Testis (tissue), 3 donors: ENCODE results near the gene GEMIN7. TPM values are rescaled to one million over a fixed set of nuclear protein-coding genes. Genes with fewer than 3 reads are reported as not detected.
"Not testable (repeated sequence)": the region's sequence is repeated elsewhere in the genome, so short reads cannot be mapped to it uniquely, and the experiment has no call there.

Experiments
- DNase-seq: peaks from one replicate; pipeline ENCODE4 v3.0.0-alpha.2; 2019
- H3K27ac ChIP-seq, 2 donors: fragments of 200-600 bp; sonication (generic); one replicate each; pipeline ENCODE4 v1.5.1; 2019
- H3K27me3 ChIP-seq: fragments of 200-600 bp; sonication (generic); one replicate; pipeline ENCODE4 v1.5.1; 2019
- H3K36me3 ChIP-seq: fragments of 200-600 bp; sonication (generic); one replicate; pipeline ENCODE4 v1.5.1; 2017; ENCODE audit warnings: low read depth; ENCODE audit errors: missing control alignments
- H3K4me1 ChIP-seq: fragments of 200-600 bp; sonication (generic); one replicate; pipeline ENCODE4 v1.5.1; 2019
- H3K4me3 ChIP-seq, 2 donors: fragments of 200-600 bp; sonication (generic); one replicate each; pipeline ENCODE4 v1.5.1; 2017 to 2019
- H3K9me3 ChIP-seq: fragments of 200-600 bp; sonication (generic); one replicate; pipeline ENCODE4 v1.5.1; 2017
- CTCF ChIP-seq, 3 experiments: fragments of 450-650 bp in 2 of 3; fragments of 200-600 bp in 1 of 3; sonication (generic) in 1 of 3; IDR thresholded peaks; one replicate each; pipeline ENCODE4 v1.5.1; 2016 to 2019; ENCODE audit warnings: antibody characterized with exemption in 3 of 3, mild to moderate bottlenecking in 2 of 3, moderate library complexity in 1 of 3
- POLR2A ChIP-seq: fragments of 450-650 bp; IDR thresholded peaks from one replicate; pipeline ENCODE4 v1.6.1; 2017; ENCODE audit warnings: antibody characterized with exemption, mild to moderate bottlenecking, moderate library complexity
- WGBS, 2 donors: methylation state at CpG; one replicate each; pipeline ENCODE4 v1.1.5; 2018; 5-methylcytosine and 5-hydroxymethylcytosine counted together
- intact Hi-C: fragments of 100-400 bp; cut with DNase I; formaldehyde crosslinking; loops from one replicate; pipeline ENCODE4 v1.15.1; 2023; ENCODE audit warnings: low total_unique reads
- polyA plus RNA-seq: library from polyadenylated mRNA; stranded (reverse); fragments of 350-450 nt; fragmentation: Illumina TruSeq; extraction: RNeasy Lipid Tissue Mini Kit (QIAGEN cat#74804); gene quantifications from one replicate; pipeline ENCODE4 v1.2.3, GENCODE V29; 2014; ENCODE audit warnings: low read depth, low replicate concordance; ENCODE audit not compliant: insufficient read depth
- total RNA-seq, 2 donors: library from RNA; depleted of rRNA; stranded (reverse); fragments of >200 nt; gene quantifications; one replicate each; pipeline ENCODE4 v1.2.3, GENCODE V29; 2016

GEMIN7 gene
- total and polyA plus RNA-seq, 3 donors from 2014 or later: 7.6 to 13.5 (median 9.7) TPM

- Histone ChIP-seq H3K27me3 (no peaks in the 10 kb centered on the region), H3K4me1 (peaks cover 39% of the 10 kb centered on the region), H3K36me3 (no peaks in the 10 kb centered on the region), H3K4me3 (no peak overlapping the region), H3K27ac (no peak overlapping the region), H3K9me3 (no peaks in the 10 kb centered on the region)
- no peak for DNase-seq
- 76 to 85% methylated on average over 12 to 16 of the region's 16 CpGs for WGBS, 2 donors
- intact Hi-C loops: no loop called here
- TF ChIP-seq POLR2A (no peak), CTCF (IDR thresholded peaks at IDR 0.05) (no peak)
Measured at GRCh38 chr19:45104658-45105349, 25.7 kb downstream of the GEMIN7 start.

- 92 to 96% methylated on average over 11 of the region's 11 CpGs for WGBS, 2 donors
- DNase-seq, H3K27ac ChIP-seq, H3K36me3 ChIP-seq, H3K4me3 ChIP-seq, H3K27me3 ChIP-seq, intact Hi-C loops, H3K9me3 ChIP-seq: not testable (repeated sequence)
- peaks cover 25% of the 10 kb centered on the region for H3K4me1 ChIP-seq
Measured at GRCh38 chr19:45106363-45106762, 27.3 kb downstream of the GEMIN7 start.

- intact Hi-C loops: no loop called here
- DNase-seq: no peak
- no peak for TF ChIP-seq POLR2A
- Histone ChIP-seq H3K36me3 (no peaks in the 10 kb centered on the region), H3K4me1 (peaks cover 14% of the 10 kb centered on the region), H3K27me3 (no peaks in the 10 kb centered on the region), H3K4me3 (no peak overlapping the region), H3K27ac (no peak overlapping the region), H3K9me3 (no peaks in the 10 kb centered on the region)
- WGBS, 2 donors: 72 to 86% methylated on average over 12 of the region's 12 CpGs
Measured at GRCh38 chr19:45107621-45108150, 28.6 kb downstream of the GEMIN7 start.

GRCh38 chr19:45110851-45111266, 31.8 kb downstream of the GEMIN7 start:
- H3K36me3 ChIP-seq: no peaks in the 10 kb centered on the region
- no peak overlapping the region for H3K27ac ChIP-seq
- no peak for DNase-seq
- no peaks in the 10 kb centered on the region for H3K9me3 ChIP-seq
- WGBS, 2 donors: 77 to 84% methylated on average over 5 of the region's 5 CpGs
- no peaks in the 10 kb centered on the region for H3K27me3 ChIP-seq
- TF ChIP-seq POLR2A: no peak
- no peaks in the 10 kb centered on the region for H3K4me1 ChIP-seq
- intact Hi-C loops: no loop called here
- H3K4me3 ChIP-seq: no peak overlapping the region

- no peak for DNase-seq
- H3K36me3 ChIP-seq: no peaks in the 10 kb centered on the region
- H3K9me3 ChIP-seq: no peaks in the 10 kb centered on the region
- no peak for TF ChIP-seq CTCF (IDR thresholded peaks at IDR 0.05)
- TF ChIP-seq POLR2A: no peak
- no peaks in the 10 kb centered on the region for H3K27me3 ChIP-seq
- intact Hi-C loops: no loop called here
- WGBS, 2 donors: 95 to 96% methylated on average over 11 of the region's 11 CpGs
- no peaks in the 10 kb centered on the region for H3K4me1 ChIP-seq
- H3K4me3 ChIP-seq: no peak overlapping the region
- no peak overlapping the region for H3K27ac ChIP-seq
Measured at GRCh38 chr19:45112111-45112827, 33.2 kb downstream of the GEMIN7 start.

GRCh38 chr19:45113628-45114027, 34.6 kb downstream of the GEMIN7 start:
- no peaks in the 10 kb centered on the region for H3K4me1 ChIP-seq
- no peak overlapping the region for H3K4me3 ChIP-seq
- 76 to 82% methylated on average over 8 to 9 of the region's 9 CpGs for WGBS, 2 donors
- intact Hi-C loops: no loop called here
- no peaks in the 10 kb centered on the region for H3K36me3 ChIP-seq
- DNase-seq: no peak
- TF ChIP-seq CTCF (IDR thresholded peaks at IDR 0.05) (no peak), POLR2A (no peak)
- no peaks in the 10 kb centered on the region for H3K27me3 ChIP-seq
- H3K9me3 ChIP-seq: no peaks in the 10 kb centered on the region
- H3K27ac ChIP-seq: no peak overlapping the region
